ENCODE results near the gene RPP25.
A peak's percentile ranks its signal among the peaks of the same experiment; 100 is the strongest.

Gene RPP25

GRCh38 chr15:74913041-74913440, 43.5 kb downstream of the RPP25 start:
- H3K36me3 ChIP-seq (ENCODE audit: low read depth) = peaks cover 34% of the 10 kb centered on the region
- TF ChIP-seq CTCF (IDR thresholded peaks at IDR 0.05; ENCODE audit: poor library complexity, severe bottlenecking) = no peak
- peak; percentile 21; the same call in 1 of the 3 replicates for ATAC-seq (ENCODE audit: low read depth)

GRCh38 chr15:74908635-74909034, 47.9 kb downstream of the RPP25 start:
- Histone ChIP-seq H3K27me3 (ENCODE audit: insufficient read depth, poor library complexity, severe bottlenecking) (no peaks in the 10 kb centered on the region), H3K36me3 (ENCODE audit: low read depth) (peaks cover 16% of the 10 kb centered on the region), H3K4me1 (ENCODE audit: insufficient read depth, poor library complexity, severe bottlenecking) (peaks cover 4% of the 10 kb centered on the region), H3K9me3 (ENCODE audit: severe bottlenecking) (no peaks in the 10 kb centered on the region), H3K27ac (ENCODE audit: poor library complexity, severe bottlenecking) (no peak overlapping the region), H3K4me3 (ENCODE audit: severe bottlenecking) (no peak overlapping the region)
- ATAC-seq (ENCODE audit: low read depth) = no peak
- no peak for TF ChIP-seq CTCF (IDR thresholded peaks at IDR 0.05; ENCODE audit: poor library complexity, severe bottlenecking)
- no peak for DNase-seq (ENCODE audit: low spot score)

More at GRCh38 chr15:74913041-74913440, 43.5 kb downstream of the RPP25 start:
- Histone ChIP-seq H3K27ac (ENCODE audit: poor library complexity, severe bottlenecking) (no peak overlapping the region), H3K4me1 (ENCODE audit: insufficient read depth, poor library complexity, severe bottlenecking) (no peaks in the 10 kb centered on the region), H3K27me3 (ENCODE audit: insufficient read depth, poor library complexity, severe bottlenecking) (no peaks in the 10 kb centered on the region), H3K4me3 (ENCODE audit: severe bottlenecking) (no peak overlapping the region), H3K9me3 (ENCODE audit: severe bottlenecking) (no peaks in the 10 kb centered on the region)
- DNase-seq (ENCODE audit: low spot score) = no peak

GRCh38 chr15:74907163-74907870, 49.3 kb downstream of the RPP25 start:
- Histone ChIP-seq H3K9me3 (ENCODE audit: severe bottlenecking) (no peaks in the 10 kb centered on the region), H3K27me3 (ENCODE audit: insufficient read depth, poor library complexity, severe bottlenecking) (no peaks in the 10 kb centered on the region), H3K27ac (ENCODE audit: poor library complexity, severe bottlenecking) (peak overlapping the region; percentile 55), H3K4me1 (ENCODE audit: insufficient read depth, poor library complexity, severe bottlenecking) (peaks cover 4% of the 10 kb centered on the region), H3K4me3 (ENCODE audit: severe bottlenecking) (peak overlapping the region; percentile 94), H3K36me3 (ENCODE audit: low read depth) (peaks cover 27% of the 10 kb centered on the region)
- TF ChIP-seq CTCF (IDR thresholded peaks at IDR 0.05; ENCODE audit: poor library complexity, severe bottlenecking) = no peak
- peak; percentile 20 for ATAC-seq (ENCODE audit: low read depth)
- DNase-seq (ENCODE audit: low spot score) = no peak

GRCh38 chr15:74906450-74907162, 50.0 kb downstream of the RPP25 start, which contains the start of gene FAM219B:
FAM219B (minus strand) TSS chr15:74906851; CDS start chr15:74906800, 51 bp downstream.
- ATAC-seq (ENCODE audit: low read depth) = peak; percentile 89

More at GRCh38 chr15:74906450-74907162, 50.0 kb downstream of the RPP25 start, which contains the start of gene FAM219B:
- Histone ChIP-seq H3K27ac (ENCODE audit: poor library complexity, severe bottlenecking) (peak within 1 kb of the TSS; percentile 55), H3K4me1 (ENCODE audit: insufficient read depth, poor library complexity, severe bottlenecking) (peaks cover 4% of the 10 kb centered on the region), H3K9me3 (ENCODE audit: severe bottlenecking) (no peaks in the 10 kb centered on the region), H3K36me3 (ENCODE audit: low read depth) (peaks cover 34% of the 10 kb centered on the region), H3K4me3 (ENCODE audit: severe bottlenecking) (peak within 1 kb of the TSS; percentile 94), H3K27me3 (ENCODE audit: insufficient read depth, poor library complexity, severe bottlenecking) (no peaks in the 10 kb centered on the region)
- no peak for TF ChIP-seq CTCF (IDR thresholded peaks at IDR 0.05; ENCODE audit: poor library complexity, severe bottlenecking)
- DNase-seq (ENCODE audit: low spot score) = peak; percentile 98
